ENCODE measurements around the gene ZFP62. TPM values are rescaled to one million over a fixed set of nuclear protein-coding genes. Genes with fewer than 3 reads are reported as not detected.

The ZFP62 gene
- 14.9 and 23.9 TPM in 2 replicates for total RNA-seq

DNA sequence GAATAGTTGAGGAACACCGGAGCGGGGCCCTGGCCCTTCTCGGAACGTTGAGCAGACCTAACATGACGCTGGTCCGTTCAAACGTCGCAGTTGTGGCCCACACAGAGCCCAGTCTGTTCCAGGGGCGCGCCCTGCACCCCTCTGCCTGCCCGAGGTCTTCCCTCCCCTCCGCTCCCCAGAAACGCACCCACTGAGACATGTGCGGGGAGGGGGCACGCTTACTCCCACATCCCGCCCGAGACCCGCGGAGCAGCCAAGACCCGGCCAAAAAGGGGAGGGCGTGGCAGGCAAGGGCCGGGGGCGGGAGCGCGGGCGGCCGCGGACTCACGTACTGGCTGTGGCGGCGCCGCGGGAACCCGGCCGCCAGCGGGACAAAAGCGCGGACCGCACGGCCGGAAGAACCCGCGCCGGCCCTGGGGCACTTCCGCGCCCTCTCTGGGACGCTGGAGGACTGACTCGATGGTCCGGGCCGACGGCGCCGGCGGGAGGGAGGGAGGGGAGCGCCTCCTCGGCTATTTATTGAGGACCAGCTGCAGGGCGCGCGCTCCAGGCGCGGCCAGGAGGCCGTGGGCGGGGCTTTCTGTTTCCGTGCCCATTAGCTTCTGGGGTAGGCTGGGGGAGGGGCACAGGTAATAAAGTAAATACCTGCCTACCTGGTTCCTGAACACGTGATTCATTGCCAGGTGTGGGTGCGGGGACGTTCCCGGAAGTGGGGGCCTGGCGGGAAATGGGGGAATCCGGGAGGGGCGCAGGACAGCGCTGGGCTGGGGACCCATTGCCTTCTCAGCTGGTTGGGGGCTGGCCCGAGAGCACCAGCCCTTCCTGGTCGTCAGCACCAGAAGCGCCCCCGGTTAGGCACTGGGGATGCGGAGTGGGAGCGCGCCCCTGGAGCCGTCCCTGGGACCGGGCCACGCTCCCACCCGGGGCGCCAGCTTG is at the start of gene ZFP62:
Gene ZFP62, minus strand, starts transcription at position 390 of the 936 bp plus-strand sequence. Its CDS starts 57 bp downstream, at position 333.

DNA sequence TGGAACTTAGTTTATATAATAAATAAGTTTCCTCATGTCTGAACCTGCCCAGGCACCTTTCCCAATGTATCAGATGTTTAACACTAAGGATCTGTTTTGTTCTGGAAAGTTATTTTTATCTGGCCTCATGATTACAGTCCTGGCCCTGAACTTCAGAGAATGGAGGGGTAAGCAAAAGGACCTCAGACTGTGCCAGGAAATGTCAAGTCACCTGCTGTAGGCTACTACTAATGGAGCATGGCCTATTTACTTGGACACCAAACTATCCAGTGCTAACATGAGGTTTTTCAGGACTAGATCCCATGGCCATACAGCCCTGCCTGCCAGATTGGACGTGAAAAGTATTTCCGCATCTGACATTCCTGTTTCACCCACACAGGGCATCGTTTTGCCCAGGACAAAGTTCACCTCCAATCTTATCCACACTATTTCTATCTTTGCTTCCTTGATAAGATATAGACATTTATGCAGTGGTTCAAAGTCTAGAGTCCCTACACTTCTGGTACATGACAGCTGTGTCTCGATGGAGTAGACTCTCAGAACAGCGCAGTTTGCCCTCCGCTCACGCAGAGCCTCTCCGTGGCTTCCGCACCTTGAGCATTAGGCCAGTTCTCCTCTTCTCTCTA is 37.7 kb upstream of the ZFP62 start, which contains the start of gene BTNL8:
Gene BTNL8, plus strand, starts transcription at position 539 of the 626 bp plus-strand sequence. CDS start 152 bp downstream, outside the sequence.

DNA sequence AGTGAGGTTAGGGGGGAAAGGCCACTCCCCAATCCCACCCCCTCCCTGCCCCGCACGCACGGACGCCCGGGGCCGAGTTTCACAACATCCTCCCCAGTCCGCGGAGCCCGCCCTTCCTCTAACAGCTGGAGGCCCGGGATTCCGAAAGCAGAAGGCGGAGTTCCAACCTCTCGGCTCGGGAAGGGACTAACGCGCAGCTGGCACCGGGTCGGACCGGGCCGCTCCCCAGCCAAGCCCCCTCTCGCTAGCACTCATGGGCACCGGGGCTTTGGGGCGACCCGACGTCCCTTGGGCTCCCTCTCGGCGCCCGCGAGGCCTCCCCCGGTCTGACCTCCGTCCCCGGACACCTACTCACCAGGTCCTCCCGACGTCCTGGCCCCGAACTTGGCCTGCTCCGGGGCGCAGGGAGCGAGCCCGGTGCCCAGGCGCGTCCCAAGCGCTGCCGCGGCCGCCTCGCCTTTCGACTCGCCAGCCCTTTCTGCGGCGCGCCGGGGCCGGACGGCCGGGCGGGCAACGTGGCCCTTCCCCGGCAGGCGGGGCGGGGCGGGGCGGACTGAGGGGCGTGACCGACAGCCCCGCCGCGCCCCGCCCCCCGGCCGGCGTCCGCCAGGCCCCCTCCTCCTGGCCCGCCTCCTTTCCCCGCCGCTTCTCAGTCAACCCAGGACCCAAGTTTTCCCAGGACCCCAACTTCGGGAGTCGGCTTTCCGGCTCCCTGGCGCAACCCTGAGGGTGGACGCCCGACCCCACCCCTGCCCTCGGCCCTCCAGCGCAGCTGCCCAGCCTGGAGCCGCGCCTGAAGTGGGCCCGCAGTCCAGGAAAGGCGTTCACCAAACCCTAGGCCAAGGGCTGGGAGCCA is 58.5 kb downstream of the ZFP62 start, which contains the start of gene MGAT1:
Gene MGAT1, minus strand, starts transcription at position 482 of the 856 bp plus-strand sequence. CDS start 9,835 bp downstream, outside the sequence.

Small RNA genes lying within 50 kb of the gene (small RNA-seq; reads per million reads assigned to genes)
- not detected for gene RF00019

Other genes starting within 250 kb of the ZFP62 start
- under 0.01 TPM in 2 replicates for gene FLT4, start 211.7 kb downstream of the ZFP62 start, total RNA-seq
- gene OR2Y1, start 121.2 kb downstream of the ZFP62 start, total RNA-seq, result not detected in 2 replicates
- 174 and 290 TPM in 2 replicates for gene MGAT1, start 58.5 kb downstream of the ZFP62 start, total RNA-seq
- not detected in 2 replicates for gene BTNL8, start 37.9 kb upstream of the ZFP62 start, total RNA-seq
- gene BTNL3, start 127.6 kb upstream of the ZFP62 start, total RNA-seq, result not detected in 2 replicates
- under 0.01 and 0.11 TPM in 2 replicates for gene BTNL9, start 179.0 kb upstream of the ZFP62 start, total RNA-seq

All from placental epithelial cell (primary cell).